ENCODE data around the gene UBE2J2.

UBE2J2 gene

DNA sequence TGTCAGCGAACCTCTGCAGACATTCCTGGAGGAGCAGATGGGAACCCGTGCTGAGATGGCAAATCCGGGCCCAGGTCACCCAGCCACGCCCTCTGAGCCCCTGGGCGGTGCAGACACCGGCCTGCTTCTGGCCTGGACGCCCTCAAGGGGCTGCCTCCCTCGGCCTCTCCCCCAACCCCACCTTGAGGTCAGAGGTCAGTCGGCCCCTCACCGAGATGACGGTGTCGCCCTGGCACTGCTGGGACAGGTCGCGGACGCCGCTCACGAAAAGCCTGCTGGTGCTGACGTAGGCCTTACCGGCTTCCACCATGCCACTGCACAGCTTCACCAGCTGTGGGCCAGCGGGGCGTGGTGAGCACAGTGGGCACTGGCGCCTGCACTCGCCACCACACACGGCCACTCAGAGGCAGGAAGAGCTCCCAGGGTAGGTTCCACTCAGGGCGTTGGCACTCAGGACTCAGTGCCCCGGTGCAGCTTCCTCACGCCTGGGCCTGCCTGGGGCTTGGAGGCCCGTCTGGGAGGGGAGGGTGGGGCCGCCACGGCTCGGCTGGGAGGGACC, 29.4 kb upstream of the UBE2J2 start:
- TF ChIP-seq REST (IDR thresholded peaks at IDR 0.05; ENCODE audit: low read depth) (no peak), TAF1 (IDR thresholded peaks at IDR 0.05; ENCODE audit: low read depth) (no peak), ZBTB7A (IDR thresholded peaks at IDR 0.05; ENCODE audit: low read depth) (no peak), CREB1 (IDR thresholded peaks at IDR 0.05; ENCODE audit: low read depth) (no peak), YY1 (IDR thresholded peaks at IDR 0.05; ENCODE audit: low read depth) (no peak), EP300 (IDR thresholded peaks at IDR 0.05; ENCODE audit: borderline replicate concordance) (no peak), TCF12 (IDR thresholded peaks at IDR 0.05; ENCODE audit: low read depth) (no peak), TEAD4 (IDR thresholded peaks at IDR 0.05) (no peak), CEBPB (IDR thresholded peaks at IDR 0.05) (no peak), NFIC (IDR thresholded peaks at IDR 0.05) (no peak), RAD21 (IDR thresholded peaks at IDR 0.05; ENCODE audit: low read depth) (no peak), EGR1 (IDR thresholded peaks at IDR 0.05) (no peak), FOXM1 (IDR thresholded peaks at IDR 0.05; ENCODE audit: borderline replicate concordance, low read depth) (no peak)
- TF ChIP-seq, protein P1, sequence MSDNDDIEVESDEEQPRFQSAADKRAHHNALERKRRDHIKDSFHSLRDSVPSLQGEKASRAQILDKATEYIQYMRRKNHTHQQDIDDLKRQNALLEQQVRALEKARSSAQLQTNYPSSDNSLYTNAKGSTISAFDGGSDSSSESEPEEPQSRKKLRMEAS (IDR thresholded peaks at IDR 0.05) = no peak

GRCh38 chr1:1302006-1302430, 28.4 kb upstream of the UBE2J2 start:
- no peak for TF ChIP-seq YY1 (IDR thresholded peaks at IDR 0.05; ENCODE audit: low read depth)
- no peak for TF ChIP-seq CREB1 (IDR thresholded peaks at IDR 0.05; ENCODE audit: low read depth)
- TF ChIP-seq, protein P1 (IDR thresholded peaks at IDR 0.05) = no peak
- TF ChIP-seq ZBTB7A (IDR thresholded peaks at IDR 0.05; ENCODE audit: low read depth) = no peak
- TF ChIP-seq NFIC (IDR thresholded peaks at IDR 0.05) = no peak
- TF ChIP-seq EGR1 (IDR thresholded peaks at IDR 0.05) = no peak
- TF ChIP-seq TCF12 (IDR thresholded peaks at IDR 0.05; ENCODE audit: low read depth) = no peak
- no peak for TF ChIP-seq FOXM1 (IDR thresholded peaks at IDR 0.05; ENCODE audit: borderline replicate concordance, low read depth)

GRCh38 chr1:1300352-1300739, 26.7 kb upstream of the UBE2J2 start:
- TF ChIP-seq EGR1 (IDR thresholded peaks at IDR 0.05) (no peak), EP300 (IDR thresholded peaks at IDR 0.05; ENCODE audit: borderline replicate concordance) (no peak), CREB1 (IDR thresholded peaks at IDR 0.05; ENCODE audit: low read depth) (no peak), YY1 (IDR thresholded peaks at IDR 0.05; ENCODE audit: low read depth) (no peak), REST (IDR thresholded peaks at IDR 0.05; ENCODE audit: low read depth) (peak; percentile 74)

DNA sequence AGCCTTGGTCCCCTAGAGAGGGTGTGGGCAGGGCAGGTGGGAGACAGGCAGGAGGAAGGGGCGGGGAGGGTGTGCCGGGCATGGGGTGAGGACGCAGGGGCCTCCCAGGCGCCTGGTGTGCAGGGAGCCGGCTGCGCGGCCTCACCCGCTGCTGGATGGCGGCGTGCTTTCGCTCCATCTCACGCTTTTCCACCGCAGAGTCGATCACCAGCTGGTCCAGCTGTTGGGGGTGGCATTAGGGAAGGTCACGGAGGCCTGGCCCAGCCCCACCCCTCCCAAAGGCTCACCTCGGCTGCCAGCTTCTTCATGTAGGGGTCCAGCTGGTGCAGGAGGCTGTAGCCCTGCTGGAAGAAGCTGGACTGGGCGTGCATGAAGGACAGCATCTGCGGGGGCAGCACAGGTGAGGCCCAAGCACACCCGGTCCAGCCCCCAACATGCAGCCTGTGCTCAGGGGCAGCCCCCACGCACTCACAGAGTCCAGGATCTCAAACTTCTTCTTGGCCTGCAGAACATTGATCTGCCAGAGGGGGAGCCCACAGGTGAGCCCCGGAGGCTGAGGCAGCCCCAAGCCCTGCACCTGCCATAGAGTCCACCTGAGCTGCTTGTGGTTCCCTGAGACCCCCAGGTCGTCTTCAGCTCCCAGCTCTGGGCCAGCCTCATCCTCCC, 26.2 kb upstream of the UBE2J2 start:
- TF ChIP-seq YY1 (IDR thresholded peaks at IDR 0.05; ENCODE audit: low read depth) (no peak), EP300 (IDR thresholded peaks at IDR 0.05; ENCODE audit: borderline replicate concordance) (no peak), EGR1 (IDR thresholded peaks at IDR 0.05) (no peak), CREB1 (IDR thresholded peaks at IDR 0.05; ENCODE audit: low read depth) (no peak), NFIC (IDR thresholded peaks at IDR 0.05) (no peak), FOXM1 (IDR thresholded peaks at IDR 0.05; ENCODE audit: borderline replicate concordance, low read depth) (no peak), TEAD4 (IDR thresholded peaks at IDR 0.05) (no peak), REST (IDR thresholded peaks at IDR 0.05; ENCODE audit: low read depth) (no peak), TCF12 (IDR thresholded peaks at IDR 0.05; ENCODE audit: low read depth) (no peak), CEBPB (IDR thresholded peaks at IDR 0.05) (no peak), ZBTB7A (IDR thresholded peaks at IDR 0.05; ENCODE audit: low read depth) (no peak), RAD21 (IDR thresholded peaks at IDR 0.05; ENCODE audit: low read depth) (no peak), USF1 (IDR thresholded peaks at IDR 0.05) (no peak), TAF1 (IDR thresholded peaks at IDR 0.05; ENCODE audit: low read depth) (no peak)
- TF ChIP-seq, protein P1 (IDR thresholded peaks at IDR 0.05) = no peak
